ENCODE data around the gene WDR3.
"Not testable (repeated sequence)": the region's sequence is repeated elsewhere in the genome, so short reads cannot be mapped to it uniquely, and the experiment has no call there.

The WDR3 gene

DNA sequence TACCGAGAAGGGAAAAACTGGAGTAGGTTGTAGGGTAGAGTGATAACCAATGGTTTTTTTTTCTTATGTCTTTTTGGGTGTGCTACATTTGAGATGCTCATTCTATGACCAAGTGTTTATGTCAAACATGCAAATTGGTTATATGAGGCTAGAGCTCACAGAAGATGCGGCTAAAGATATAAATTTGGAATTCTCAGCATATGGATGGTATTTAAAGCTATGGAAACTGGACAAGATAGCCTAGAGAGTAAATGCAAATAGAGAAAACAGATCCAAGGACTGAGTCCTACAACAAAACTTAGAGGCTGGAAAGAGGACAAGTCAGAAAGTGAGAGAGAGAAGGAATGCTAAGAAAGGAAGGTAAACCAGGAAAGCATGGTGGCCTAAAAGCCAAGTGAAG is 7.5 kb upstream of the WDR3 start:
- Histone ChIP-seq H3K36me3 (ENCODE audit: insufficient read depth, low read length) (no peaks in the 10 kb centered on the region; the same call in 1 of the 2 replicates), H3K9ac (ENCODE audit: low read depth, low read length) (no peak overlapping the region), H3K4me1 (ENCODE audit: insufficient read depth, low read length) (no peaks in the 10 kb centered on the region), H3K9me3 (ENCODE audit: control insufficient read depth, insufficient read depth, low read length) (peaks cover 3% of the 10 kb centered on the region; the same call in 1 of the 2 replicates)

DNA sequence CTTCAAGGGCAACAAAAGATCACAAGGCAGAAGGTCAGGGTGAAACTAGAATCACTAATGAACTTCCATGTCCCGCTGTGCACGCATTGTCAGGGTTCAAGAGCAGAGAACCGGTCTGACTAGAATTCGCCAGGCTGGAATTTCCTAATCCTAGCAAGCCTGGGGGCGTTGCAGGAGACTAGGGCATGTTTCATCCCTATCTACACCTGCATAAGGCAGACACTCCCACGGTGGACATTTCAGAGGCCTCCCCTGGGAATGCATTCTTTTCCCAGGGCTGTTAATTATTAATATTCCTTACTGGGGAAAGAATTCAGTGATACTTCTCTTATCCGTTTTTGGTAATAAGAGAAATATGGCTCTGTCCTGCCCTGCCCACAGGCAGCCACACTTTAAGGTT is 6.8 kb upstream of the WDR3 start:
- H3K36me3 ChIP-seq (ENCODE audit: insufficient read depth, low read length); H3K4me1 ChIP-seq (ENCODE audit: insufficient read depth, low read length); H3K9ac ChIP-seq (ENCODE audit: low read depth, low read length); H3K9me3 ChIP-seq (ENCODE audit: control insufficient read depth, insufficient read depth, low read length): not testable (repeated sequence)

DNA sequence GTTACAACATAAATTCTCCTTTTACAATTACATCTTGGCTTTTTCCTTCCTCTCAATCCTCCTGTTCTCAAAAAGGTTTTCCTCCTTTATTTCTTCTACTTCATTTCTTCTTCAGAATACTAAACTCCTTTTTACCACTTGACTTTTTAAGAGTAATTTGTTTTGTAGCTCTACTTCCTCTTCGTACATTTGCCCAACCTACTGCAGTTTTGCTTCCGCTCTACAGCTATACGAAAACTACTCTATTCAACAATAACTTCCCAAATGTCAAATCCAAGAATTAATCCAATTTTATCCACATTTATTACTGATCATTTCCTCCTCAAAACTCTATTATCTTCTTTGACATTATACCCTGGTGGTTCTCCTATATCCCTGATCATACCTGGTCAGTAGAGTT is 3.6 kb upstream of the WDR3 start:
- Histone ChIP-seq H3K4me1 (ENCODE audit: insufficient read depth, low read length) (peaks cover 5% of the 10 kb centered on the region), H3K9ac (ENCODE audit: low read depth, low read length) (no peak overlapping the region), H3K36me3 (ENCODE audit: insufficient read depth, low read length) (no peaks in the 10 kb centered on the region; the same call in 1 of the 2 replicates), H3K9me3 (ENCODE audit: control insufficient read depth, insufficient read depth, low read length) (peaks cover 3% of the 10 kb centered on the region; the same call in 1 of the 2 replicates)

DNA sequence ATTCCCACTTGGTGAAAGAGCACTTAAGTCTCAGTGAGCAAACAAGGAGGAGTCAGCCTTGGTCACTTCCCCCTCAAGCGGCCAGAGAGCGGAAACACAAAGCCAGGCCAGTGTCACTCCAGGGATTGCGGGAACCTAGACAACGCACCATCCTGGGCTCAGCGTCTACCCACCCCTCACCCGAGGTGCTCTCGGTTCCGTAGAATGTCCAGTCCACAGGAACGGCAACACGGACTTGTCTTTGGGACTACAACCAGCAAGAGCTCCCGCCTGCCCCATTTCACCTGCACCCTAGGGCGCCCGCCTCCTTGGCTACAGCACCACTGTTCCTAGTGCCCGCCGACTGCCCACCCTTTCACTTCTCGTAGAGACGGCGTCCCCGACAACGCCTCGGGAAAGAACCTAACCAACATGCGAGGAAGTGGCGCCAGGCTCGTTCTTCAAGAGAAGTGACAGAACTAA is 627 bp upstream of the WDR3 start:
- peaks cover 2% of the 10 kb centered on the region; the same call in 1 of the 2 replicates for H3K9me3 ChIP-seq (ENCODE audit: control insufficient read depth, insufficient read depth, low read length)
- peaks cover 5% of the 10 kb centered on the region for H3K4me1 ChIP-seq (ENCODE audit: insufficient read depth, low read length)
- H3K36me3 ChIP-seq (ENCODE audit: insufficient read depth, low read length): no peaks in the 10 kb centered on the region; the same call in 1 of the 2 replicates
- H3K9ac ChIP-seq (ENCODE audit: low read depth, low read length): peak overlapping the region; percentile 98; the same call in 1 of the 2 replicates

DNA sequence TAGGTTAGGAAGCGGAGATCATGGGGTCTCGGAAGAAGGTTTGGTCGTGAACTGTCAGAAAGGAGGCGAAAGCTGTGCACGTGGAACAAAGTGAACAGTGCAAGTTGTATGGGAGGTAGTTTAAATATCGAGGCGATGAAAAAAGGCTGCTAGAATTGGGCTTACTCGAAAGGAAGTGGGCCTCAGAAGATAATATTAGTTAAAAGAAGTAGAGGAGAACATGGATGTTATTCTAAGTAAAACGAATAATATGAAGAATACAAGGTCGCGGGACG is 571 bp downstream of the WDR3 start:
- Histone ChIP-seq H3K9ac (ENCODE audit: low read depth, low read length) (peak overlapping the region; percentile 98), H3K4me1 (ENCODE audit: insufficient read depth, low read length) (peaks cover 5% of the 10 kb centered on the region), H3K36me3 (ENCODE audit: insufficient read depth, low read length) (peaks cover 4% of the 10 kb centered on the region; the same call in 1 of the 2 replicates), H3K9me3 (ENCODE audit: control insufficient read depth, insufficient read depth, low read length) (no peaks in the 10 kb centered on the region)

DNA sequence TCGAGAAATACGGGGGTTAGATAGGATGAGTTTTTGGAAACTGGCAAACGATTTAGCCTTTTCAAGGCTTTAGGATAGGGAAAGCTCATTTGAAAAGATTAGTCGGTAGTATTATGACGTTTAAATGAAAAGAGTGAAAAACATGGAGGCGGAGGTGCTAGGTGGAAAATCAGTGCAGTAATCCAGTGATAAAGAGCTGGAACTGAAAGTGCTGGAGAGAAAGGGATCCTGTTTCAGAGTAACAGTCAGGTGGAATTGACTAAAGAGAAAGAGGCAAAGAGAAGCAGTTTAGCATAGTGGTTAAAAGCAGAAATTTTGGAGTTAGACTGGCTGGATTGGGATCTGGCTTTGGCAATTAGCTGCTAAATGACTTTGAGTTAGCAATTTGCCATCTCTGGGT is 945 bp downstream of the WDR3 start:
- Histone ChIP-seq H3K9ac (ENCODE audit: low read depth, low read length) (peak overlapping the region; percentile 98), H3K36me3 (ENCODE audit: insufficient read depth, low read length) (peaks cover 4% of the 10 kb centered on the region; the same call in 1 of the 2 replicates), H3K4me1 (ENCODE audit: insufficient read depth, low read length) (peaks cover 5% of the 10 kb centered on the region), H3K9me3 (ENCODE audit: control insufficient read depth, insufficient read depth, low read length) (no peaks in the 10 kb centered on the region)

DNA sequence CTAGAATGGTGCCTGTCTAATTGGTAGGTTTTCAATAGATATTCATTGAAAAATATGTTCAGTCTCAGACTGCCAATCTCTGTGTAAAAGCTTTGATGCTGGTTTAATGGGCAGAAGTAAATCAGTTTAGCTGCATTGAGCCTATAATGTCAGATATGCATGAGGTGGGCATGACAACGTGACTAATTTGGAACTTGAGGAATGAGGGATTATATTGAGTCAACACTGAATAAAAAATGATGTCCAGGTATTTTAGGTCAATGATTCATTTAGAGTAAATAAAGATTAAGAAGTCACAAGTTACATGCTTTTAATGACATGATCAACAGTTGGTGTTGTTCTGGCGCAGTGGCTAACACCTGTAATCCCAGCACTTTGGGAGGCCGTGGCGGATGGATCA is 3.0 kb downstream of the WDR3 start:
- Histone ChIP-seq H3K36me3 (ENCODE audit: insufficient read depth, low read length) (peaks cover 4% of the 10 kb centered on the region), H3K4me1 (ENCODE audit: insufficient read depth, low read length) (peaks cover 5% of the 10 kb centered on the region), H3K9ac (ENCODE audit: low read depth, low read length) (no peak overlapping the region), H3K9me3 (ENCODE audit: control insufficient read depth, insufficient read depth, low read length) (no peaks in the 10 kb centered on the region)

DNA sequence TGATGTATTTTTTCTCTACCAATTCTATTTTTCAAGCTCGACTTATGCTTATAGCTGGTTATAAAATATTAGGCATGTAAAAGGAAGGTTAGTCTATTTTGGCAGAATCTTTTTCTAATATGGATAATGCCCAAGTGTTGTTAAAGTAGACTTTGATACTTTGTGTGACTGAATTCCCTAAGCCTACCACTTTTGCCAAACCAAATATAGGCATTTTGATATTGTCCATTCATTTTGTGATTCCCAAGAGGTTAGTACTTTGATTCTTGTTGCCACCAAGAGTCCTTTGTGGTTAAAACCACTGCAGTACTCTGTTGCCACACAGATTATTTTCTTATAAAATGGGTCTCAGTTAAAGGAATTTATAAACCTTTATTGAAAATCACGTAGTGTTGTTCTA is 4.2 kb downstream of the WDR3 start:
- H3K9ac ChIP-seq (ENCODE audit: low read depth, low read length): no peak overlapping the region
- H3K9me3 ChIP-seq (ENCODE audit: control insufficient read depth, insufficient read depth, low read length): no peaks in the 10 kb centered on the region
- peaks cover 11% of the 10 kb centered on the region for H3K36me3 ChIP-seq (ENCODE audit: insufficient read depth, low read length)
- no peaks in the 10 kb centered on the region; the same call in 1 of the 2 replicates for H3K4me1 ChIP-seq (ENCODE audit: insufficient read depth, low read length)

DNA sequence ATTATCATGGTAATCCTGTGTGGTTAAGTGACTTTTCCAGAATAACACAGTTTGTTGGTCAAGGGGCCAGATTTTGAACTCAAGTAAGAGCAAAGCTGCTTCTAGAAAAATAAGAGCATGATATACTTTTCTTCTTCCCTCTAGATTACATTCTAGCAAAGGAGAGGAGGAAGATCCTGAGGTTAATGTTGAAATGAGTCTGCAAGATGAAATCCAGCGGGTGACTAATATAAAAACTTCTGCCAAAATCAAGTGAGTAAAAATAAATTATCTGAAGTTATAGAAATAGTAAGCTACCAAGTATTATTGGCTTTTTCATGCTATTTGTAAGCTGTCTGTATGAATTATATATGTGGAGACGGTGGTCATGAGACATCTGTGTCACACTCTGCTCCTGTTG is 12.8 kb downstream of the WDR3 start:
- H3K36me3 ChIP-seq (ENCODE audit: insufficient read depth, low read length): peaks cover 16% of the 10 kb centered on the region
- H3K4me1 ChIP-seq (ENCODE audit: insufficient read depth, low read length): no peaks in the 10 kb centered on the region
- no peak overlapping the region for H3K9ac ChIP-seq (ENCODE audit: low read depth, low read length)

DNA sequence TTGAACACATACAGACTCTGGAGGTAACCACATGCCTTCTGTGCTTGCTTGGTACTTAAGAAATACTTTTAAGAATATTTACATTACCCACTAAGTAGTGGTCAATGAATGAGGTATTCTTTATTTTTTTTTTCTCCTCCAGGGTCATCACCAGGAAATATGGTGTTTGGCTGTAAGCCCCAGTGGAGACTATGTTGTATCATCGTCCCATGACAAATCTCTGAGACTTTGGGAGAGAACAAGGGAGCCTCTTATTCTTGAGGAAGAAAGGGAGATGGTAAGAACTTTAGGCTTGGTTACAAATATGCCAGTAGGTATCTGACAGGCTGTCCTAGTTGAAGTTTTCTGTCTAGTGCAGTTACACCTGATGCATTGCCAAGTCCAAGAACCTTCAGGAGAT is 22.8 kb downstream of the WDR3 start:
- Histone ChIP-seq H3K4me1 (ENCODE audit: insufficient read depth, low read length) (no peaks in the 10 kb centered on the region), H3K36me3 (ENCODE audit: insufficient read depth, low read length) (peaks cover 21% of the 10 kb centered on the region), H3K9me3 (ENCODE audit: control insufficient read depth, insufficient read depth, low read length) (no peaks in the 10 kb centered on the region), H3K9ac (ENCODE audit: low read depth, low read length) (no peak overlapping the region)

More for the DNA sequence above, 12.8 kb downstream of the WDR3 start:
- H3K9me3 ChIP-seq (ENCODE audit: control insufficient read depth, insufficient read depth, low read length): no peaks in the 10 kb centered on the region

DNA sequence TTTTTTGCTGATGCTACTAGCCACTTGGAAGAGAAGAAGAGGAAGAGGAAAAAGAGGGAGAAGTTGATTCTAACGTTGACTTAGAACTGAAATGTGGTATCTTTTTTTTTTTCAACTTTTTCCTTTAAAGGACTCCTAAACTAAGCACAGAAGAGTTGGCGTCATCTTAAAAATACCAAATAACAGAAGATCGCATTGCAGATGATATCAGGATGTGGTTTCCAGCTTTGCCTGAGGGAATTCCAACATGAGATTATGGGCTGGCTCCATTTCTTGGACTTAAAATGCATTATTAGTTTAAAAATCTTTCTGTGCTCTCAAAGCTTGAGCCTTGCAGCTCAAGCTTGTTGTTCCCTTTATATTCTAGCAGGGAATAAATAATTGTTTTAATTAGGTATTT is 29.8 kb downstream of the WDR3 start:
- Histone ChIP-seq H3K9me3 (ENCODE audit: control insufficient read depth, insufficient read depth, low read length) (no peaks in the 10 kb centered on the region), H3K9ac (ENCODE audit: low read depth, low read length) (no peak overlapping the region), H3K4me1 (ENCODE audit: insufficient read depth, low read length) (no peaks in the 10 kb centered on the region), H3K36me3 (ENCODE audit: insufficient read depth, low read length) (0 out of 2 replicates have a peak, but pooled peaks cover 6% of the 10 kb centered on the region)

DNA sequence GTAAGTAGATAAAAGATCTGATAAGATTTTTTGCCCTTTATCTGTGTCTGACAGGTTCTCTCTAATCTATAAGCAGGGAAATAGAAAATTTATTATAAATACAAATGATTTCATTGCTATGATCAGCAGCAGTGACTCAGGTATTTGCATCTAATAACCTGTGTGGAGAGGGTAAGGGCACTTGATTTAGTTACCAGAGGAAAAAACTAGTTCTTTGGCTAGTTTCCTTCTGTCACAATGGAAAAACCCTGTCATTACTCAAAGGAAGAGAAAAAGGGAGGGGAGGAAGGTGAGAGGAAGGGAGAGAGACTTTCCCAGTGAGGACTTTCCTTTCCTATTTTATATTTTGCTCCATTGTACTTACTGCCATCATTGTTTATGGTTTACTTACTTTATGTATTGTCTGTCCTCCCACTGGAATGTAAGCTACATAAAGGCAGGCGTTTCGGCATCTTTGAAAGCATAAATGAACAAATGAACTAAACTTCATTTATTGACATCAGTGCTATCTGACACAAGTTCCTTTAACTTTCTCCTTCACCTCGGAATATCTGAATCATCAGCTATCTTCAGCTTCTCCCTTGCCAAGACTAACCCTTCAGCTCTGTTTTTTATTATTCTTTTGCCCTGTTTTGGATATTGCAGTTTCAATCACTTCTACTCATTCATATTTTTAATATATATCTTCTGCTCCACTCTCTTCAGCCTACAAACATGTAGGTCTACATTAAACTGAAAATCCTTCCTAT is 34.9 kb downstream of the WDR3 start:
- H3K9me3 ChIP-seq (ENCODE audit: control insufficient read depth, insufficient read depth, low read length): no peaks in the 10 kb centered on the region
- no peak overlapping the region for H3K9ac ChIP-seq (ENCODE audit: low read depth, low read length)
- H3K4me1 ChIP-seq (ENCODE audit: insufficient read depth, low read length): no peaks in the 10 kb centered on the region
- 0 out of 2 replicates have a peak, but pooled peaks cover 4% of the 10 kb centered on the region for H3K36me3 ChIP-seq (ENCODE audit: insufficient read depth, low read length)

DNA sequence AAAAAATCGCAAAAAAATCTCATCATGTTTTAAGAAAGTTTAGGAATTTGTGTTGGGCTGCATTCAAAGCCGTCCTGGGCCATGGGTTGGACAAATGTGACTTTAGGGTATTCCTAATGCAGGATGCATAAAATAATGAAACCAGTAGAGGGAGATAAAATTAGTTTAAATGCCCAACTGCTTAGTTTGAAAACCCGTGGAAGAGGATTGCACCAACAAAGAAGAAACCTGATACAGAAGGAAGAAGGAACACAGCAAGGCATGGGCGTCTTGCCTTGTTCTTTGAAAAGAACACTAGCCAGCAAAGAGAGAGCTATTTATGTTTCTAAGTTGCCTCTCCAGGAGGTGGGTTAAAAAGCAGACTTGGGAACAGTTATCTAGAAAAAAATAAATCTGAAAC is 37.9 kb downstream of the WDR3 start:
- Histone ChIP-seq H3K9ac (ENCODE audit: low read depth, low read length) (no peak overlapping the region), H3K9me3 (ENCODE audit: control insufficient read depth, insufficient read depth, low read length) (no peaks in the 10 kb centered on the region), H3K36me3 (ENCODE audit: insufficient read depth, low read length) (no peaks in the 10 kb centered on the region), H3K4me1 (ENCODE audit: insufficient read depth, low read length) (no peaks in the 10 kb centered on the region)

DNA sequence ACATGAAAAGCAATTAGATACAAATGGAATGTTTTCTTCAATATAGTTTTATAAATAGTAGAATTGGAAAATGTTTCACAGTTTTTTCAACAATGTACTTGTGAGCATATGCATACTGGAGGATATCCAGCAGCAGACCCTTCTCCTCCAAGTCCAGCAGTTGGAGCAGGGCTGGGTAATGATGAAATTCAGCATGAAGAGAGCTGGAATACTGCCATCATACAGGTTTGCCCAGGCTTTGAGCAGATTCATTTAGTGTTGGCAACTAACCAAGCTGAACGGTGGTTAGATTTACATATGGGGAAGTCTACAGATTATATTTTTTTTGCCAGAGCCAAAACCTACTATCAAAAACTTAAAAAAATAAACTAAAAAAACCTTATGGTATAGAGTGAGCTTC is 38.3 kb downstream of the WDR3 start:
- Histone ChIP-seq H3K4me1 (ENCODE audit: insufficient read depth, low read length) (no peaks in the 10 kb centered on the region), H3K9ac (ENCODE audit: low read depth, low read length) (no peak overlapping the region), H3K9me3 (ENCODE audit: control insufficient read depth, insufficient read depth, low read length) (no peaks in the 10 kb centered on the region)

DNA sequence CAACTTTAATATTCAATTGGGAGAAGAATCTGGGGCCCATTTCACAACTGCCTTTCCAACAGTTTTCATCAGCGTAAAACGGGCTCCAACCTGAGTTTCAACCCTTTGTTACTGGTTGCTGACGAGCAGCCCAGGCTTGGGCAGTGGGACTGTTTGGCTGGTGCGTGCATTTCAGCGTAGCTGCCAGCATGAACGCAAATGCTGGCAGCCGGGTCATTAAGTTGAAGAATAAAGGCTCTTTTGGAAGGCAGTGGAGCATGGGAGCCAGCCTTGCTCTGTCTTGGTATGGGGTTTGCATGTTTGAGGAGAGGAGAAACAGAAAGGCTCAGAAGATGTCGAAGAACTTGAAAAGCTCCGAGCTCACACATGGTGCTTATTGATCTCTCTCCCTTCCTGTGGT is 40.7 kb downstream of the WDR3 start:
- no peaks in the 10 kb centered on the region for H3K36me3 ChIP-seq (ENCODE audit: insufficient read depth, low read length)
- H3K9me3 ChIP-seq (ENCODE audit: control insufficient read depth, insufficient read depth, low read length): no peaks in the 10 kb centered on the region
- H3K9ac ChIP-seq (ENCODE audit: low read depth, low read length): no peak overlapping the region
- H3K4me1 ChIP-seq (ENCODE audit: insufficient read depth, low read length): no peaks in the 10 kb centered on the region

More for the DNA sequence above, 38.3 kb downstream of the WDR3 start:
- no peaks in the 10 kb centered on the region for H3K36me3 ChIP-seq (ENCODE audit: insufficient read depth, low read length)
